ENCODE measurements around the gene PKD1L1.

PKD1L1 gene

DNA sequence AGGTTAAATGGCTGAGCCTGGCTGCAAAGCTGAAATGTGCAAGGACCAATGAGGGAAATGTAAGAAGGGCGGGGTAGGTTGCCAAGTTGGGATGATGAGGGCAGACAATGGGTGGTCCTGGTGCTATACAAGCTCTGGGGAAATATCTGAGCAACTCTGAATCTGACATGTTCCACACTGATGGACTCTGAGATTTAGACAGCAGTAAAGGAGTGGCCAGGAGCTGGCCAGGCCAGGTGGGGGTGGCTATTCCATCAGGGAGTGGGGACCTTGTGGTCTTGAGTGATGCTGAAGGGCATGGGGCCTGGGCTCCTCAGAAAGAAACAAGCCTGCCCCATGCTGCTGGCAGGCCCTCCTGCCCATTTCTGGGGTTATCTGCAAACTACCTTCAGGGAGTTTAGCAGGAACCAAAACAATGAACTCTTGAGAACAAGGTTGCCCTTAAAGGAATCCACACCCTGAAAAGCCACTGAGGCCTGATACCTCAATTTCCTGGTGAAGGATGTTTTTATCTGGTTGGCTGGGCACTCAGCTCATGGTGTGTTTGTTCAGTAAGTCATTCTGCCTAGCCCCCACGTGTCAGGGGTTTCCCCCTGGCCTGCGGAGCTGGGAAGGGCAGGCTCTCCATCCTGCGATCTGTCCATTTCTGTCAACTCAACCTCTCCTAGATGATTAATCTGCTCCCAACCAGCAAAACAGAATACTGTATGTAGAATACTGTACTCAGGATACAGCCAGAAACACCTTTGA, 223.1 kb downstream of the PKD1L1 start:
- no peak for DNase-seq

All from NCI-H1105 treated with DMSO at 0.1 percent for 48 hours (cell line).